HFF-Myc (cell line): ENCODE measurements around the gene RELT.

Source experiments
- DNase-seq: peaks from one replicate; pipeline ENCODE4 v3.0.0-alpha.2; 2011; ENCODE audit warnings: low read depth; ENCODE audit errors: extremely low read depth
- H3K4me3 ChIP-seq: replicated peaks from 2 replicates; pipeline ENCODE4 v1.5.1; 2011; ENCODE audit warnings: low read depth, mild to moderate bottlenecking, control low read depth, low read length
- TF ChIP-seq, protein P1 (sequence below): IDR thresholded peaks from 2 replicates; pipeline ENCODE4 v1.5.1; 2012; ENCODE audit warnings: mild to moderate bottlenecking, low read depth, low read length, control low read depth; ENCODE audit errors: missing control alignments

RELT gene

DNA sequence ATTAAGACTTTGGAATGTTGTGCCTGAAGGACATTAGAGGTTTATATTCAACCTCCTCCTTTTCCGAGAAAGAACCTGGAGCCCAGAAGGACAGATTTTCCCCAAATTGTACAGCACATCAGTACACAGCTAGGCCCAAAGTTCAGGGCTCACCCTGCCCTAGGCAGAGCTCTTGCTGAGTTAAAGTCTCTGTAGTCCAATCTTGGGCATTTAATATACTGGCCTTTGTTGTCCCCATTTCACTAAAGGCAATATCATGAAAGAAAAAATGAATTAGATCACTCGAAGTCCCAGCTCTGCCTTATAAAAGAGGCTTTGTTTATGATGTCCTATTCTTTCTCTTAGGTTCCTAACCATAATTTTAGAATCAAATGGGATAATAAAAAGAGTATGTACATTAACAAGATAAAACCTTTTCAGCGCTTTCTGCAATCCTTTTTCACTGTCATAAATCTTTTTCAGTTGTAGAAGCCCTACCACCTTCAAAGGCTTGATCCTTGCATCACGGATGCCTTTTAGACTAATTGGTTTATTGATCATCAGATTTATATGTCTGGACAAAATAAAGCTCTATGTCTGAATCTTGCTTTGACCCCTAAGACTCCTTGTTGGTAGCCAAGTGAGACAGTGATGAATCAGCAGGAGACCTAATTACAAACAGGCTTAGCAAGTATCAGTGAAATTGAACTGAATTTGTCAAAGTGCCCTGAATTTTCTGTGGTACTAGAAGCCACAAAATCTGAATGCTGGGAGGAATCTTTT lies 39.8 kb downstream of the RELT start:
- TF ChIP-seq, protein P1, sequence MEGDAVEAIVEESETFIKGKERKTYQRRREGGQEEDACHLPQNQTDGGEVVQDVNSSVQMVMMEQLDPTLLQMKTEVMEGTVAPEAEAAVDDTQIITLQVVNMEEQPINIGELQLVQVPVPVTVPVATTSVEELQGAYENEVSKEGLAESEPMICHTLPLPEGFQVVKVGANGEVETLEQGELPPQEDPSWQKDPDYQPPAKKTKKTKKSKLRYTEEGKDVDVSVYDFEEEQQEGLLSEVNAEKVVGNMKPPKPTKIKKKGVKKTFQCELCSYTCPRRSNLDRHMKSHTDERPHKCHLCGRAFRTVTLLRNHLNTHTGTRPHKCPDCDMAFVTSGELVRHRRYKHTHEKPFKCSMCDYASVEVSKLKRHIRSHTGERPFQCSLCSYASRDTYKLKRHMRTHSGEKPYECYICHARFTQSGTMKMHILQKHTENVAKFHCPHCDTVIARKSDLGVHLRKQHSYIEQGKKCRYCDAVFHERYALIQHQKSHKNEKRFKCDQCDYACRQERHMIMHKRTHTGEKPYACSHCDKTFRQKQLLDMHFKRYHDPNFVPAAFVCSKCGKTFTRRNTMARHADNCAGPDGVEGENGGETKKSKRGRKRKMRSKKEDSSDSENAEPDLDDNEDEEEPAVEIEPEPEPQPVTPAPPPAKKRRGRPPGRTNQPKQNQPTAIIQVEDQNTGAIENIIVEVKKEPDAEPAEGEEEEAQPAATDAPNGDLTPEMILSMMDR: no peak
- no peak for DNase-seq
- H3K4me3 ChIP-seq: no peak overlapping the region

DNA sequence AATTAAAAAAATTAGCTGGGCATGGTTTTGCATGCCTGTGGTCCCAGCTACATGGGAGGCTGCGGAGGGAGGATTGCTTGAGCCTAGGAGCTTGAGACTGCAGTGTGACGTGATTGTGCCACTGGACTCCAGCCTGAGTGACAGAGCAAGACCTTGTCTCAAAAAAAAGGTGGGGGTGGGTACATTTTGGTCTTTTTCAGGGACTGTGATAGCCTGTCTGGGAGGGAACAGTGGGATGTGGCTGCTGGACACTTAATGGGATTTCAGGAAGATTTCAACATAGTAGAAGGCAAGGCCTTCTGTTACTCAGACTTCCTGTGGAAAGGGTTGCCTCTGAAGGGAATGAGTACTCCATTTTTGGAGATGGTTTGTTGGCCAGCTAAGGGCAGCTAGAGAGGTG lies 40.6 kb downstream of the RELT start:
- DNase-seq: no peak

DNA sequence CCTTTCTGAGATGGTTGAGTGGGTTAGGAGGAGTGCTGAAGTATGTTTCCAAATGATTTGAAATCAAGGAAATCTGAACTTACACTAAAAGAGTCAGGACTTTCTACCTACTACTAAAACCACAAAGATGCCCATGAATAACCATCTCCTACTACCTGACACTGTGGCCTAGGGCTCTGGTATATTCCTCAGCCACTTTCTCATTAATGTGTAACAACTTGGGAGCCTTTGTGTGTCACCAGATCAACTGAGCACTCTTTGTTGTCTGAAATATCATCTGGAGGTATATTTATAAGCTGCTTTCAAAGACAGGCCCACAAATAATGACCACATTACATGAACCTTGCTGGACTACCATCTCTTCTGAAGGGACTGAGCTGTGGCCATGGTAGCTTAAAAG lies 43.9 kb downstream of the RELT start:
- no peak for DNase-seq
- TF ChIP-seq, protein P1: no peak
- no peak overlapping the region for H3K4me3 ChIP-seq

More for the DNA sequence above, 40.6 kb downstream of the RELT start:
- H3K4me3 ChIP-seq: no peak overlapping the region
- TF ChIP-seq, protein P1: no peak

DNA sequence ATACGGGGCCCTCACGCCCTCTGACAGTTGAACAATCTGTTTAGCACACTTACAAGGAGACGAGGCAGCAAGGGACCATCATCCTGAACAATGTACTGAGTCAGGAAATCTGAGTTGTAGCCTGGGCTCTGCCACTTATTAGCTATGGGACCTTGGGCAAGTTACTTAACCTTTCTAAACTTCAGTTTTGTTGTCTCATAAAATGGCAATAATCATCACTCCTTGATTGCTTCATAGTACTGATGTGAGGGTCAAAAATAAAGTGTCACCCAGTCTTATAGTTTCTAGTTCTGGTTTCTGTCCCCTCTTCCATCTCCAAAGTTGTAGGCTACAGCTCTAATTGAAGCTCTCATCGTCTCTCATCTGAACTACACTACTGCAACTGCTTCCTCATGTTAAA lies 46.7 kb downstream of the RELT start:
- H3K4me3 ChIP-seq: no peak overlapping the region
- TF ChIP-seq, protein P1: no peak
- DNase-seq: no peak

DNA sequence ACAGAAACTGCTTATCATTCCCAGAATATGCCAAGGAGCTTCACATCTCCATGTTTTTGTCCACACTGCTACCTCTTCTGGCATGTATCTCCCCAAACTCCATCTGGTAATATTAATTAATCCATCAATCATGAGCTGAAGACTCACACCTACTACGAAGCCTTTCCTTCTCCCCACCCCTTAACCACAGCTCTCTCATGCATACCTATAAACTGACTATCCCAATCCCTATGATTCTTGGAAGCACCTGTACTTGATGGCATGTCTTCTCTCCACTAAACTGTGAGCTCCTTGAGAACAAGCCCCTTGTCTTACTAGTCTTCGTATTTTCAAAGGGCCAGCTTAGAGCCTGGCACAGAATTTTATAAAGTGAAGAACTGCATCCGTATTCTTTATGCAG lies 47.3 kb downstream of the RELT start:
- H3K4me3 ChIP-seq: no peak overlapping the region
- DNase-seq: no peak
- TF ChIP-seq, protein P1: no peak

DNA sequence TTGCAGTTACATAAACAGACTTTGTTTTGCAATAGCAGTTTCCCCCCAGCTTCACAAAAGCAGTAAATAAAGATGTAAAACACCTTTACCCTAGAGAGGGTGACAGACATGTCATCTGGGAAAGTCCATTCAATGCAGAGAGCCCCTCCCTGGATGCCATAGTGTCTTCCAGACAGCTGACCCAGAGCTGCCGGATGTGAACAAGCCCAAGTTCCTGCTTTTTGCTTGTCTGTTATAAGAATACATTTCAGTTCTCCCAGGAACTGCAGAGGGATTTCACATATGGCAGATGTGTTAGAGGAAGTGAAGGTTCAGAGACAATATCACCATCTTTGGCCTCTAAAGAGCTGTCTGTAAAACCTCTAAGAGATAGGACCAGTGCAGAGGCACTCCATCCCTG lies 48.9 kb downstream of the RELT start:
- TF ChIP-seq, protein P1: no peak
- no peak overlapping the region for H3K4me3 ChIP-seq
- no peak for DNase-seq
